ENCODE data around the gene TTLL3. TPM values are rescaled to one million over a fixed set of nuclear protein-coding genes. Genes with fewer than 3 reads are reported as not detected.
"Not testable (repeated sequence)": the region's sequence is repeated elsewhere in the genome, so short reads cannot be mapped to it uniquely, and the experiment has no call there.

Gene TTLL3
- total RNA-seq, 3 donors from 2014 or later (not counting 1 experiment from before 2014, with no cell fraction given): 133 to 137 (median 136) TPM

DNA sequence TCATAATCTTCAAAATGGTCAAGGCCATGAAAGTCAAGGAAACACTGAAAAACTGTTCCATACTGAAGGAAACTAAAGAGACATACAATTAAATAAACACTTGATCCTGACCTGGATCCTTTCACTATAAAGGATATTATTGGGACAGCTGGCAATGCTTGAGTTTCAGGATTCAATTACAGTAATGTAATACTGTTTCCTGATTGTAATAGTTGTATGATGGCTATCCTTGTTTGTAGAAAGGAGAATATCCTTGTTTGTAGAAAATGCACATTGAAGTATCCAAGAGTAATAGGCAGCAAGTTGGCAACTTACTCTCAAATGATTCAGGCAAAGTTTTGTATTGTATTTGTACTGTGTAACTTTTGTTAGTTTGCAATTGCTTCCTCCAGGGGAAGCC is 65.4 kb downstream of the TTLL3 start:
- no peaks in the 10 kb centered on the region for H3K36me3 ChIP-seq (ENCODE audit: control insufficient read depth, insufficient read depth, low read length)
- H3K4me1 Mint-ChIP-seq: no peaks in the 10 kb centered on the region
- no peaks in the 10 kb centered on the region for H3K27me3 Mint-ChIP-seq (ENCODE audit: low read depth in 2 of 2)
- no peak overlapping the region for H3K27ac Mint-ChIP-seq
- no peaks in the 10 kb centered on the region for H3K36me3 Mint-ChIP-seq
- no peak overlapping the region for H3K4me3 ChIP-seq (ENCODE audit: low read length)
- H3K9me3 ChIP-seq (ENCODE audit: control insufficient read depth, insufficient read depth, low read length): no peaks in the 10 kb centered on the region
- TF ChIP-seq, protein P1, sequence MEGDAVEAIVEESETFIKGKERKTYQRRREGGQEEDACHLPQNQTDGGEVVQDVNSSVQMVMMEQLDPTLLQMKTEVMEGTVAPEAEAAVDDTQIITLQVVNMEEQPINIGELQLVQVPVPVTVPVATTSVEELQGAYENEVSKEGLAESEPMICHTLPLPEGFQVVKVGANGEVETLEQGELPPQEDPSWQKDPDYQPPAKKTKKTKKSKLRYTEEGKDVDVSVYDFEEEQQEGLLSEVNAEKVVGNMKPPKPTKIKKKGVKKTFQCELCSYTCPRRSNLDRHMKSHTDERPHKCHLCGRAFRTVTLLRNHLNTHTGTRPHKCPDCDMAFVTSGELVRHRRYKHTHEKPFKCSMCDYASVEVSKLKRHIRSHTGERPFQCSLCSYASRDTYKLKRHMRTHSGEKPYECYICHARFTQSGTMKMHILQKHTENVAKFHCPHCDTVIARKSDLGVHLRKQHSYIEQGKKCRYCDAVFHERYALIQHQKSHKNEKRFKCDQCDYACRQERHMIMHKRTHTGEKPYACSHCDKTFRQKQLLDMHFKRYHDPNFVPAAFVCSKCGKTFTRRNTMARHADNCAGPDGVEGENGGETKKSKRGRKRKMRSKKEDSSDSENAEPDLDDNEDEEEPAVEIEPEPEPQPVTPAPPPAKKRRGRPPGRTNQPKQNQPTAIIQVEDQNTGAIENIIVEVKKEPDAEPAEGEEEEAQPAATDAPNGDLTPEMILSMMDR (IDR thresholded peaks at IDR 0.05): no peak
- ATAC-seq (no peak), DNase-seq (no peak)
- no peaks in the 10 kb centered on the region for H3K9me3 Mint-ChIP-seq
- no peak overlapping the region for H3K4me3 Mint-ChIP-seq
- H3K4me1 ChIP-seq (ENCODE audit: control insufficient read depth, insufficient read depth, low read length): no peaks in the 10 kb centered on the region
- intact Hi-C loops (cut with micrococcal nuclease): no loop called here
- no peak overlapping the region for H3K27ac ChIP-seq (ENCODE audit: low read length)
- no peaks in the 10 kb centered on the region for H3K27me3 ChIP-seq (ENCODE audit: control insufficient read depth, insufficient read depth, low read length)

DNA sequence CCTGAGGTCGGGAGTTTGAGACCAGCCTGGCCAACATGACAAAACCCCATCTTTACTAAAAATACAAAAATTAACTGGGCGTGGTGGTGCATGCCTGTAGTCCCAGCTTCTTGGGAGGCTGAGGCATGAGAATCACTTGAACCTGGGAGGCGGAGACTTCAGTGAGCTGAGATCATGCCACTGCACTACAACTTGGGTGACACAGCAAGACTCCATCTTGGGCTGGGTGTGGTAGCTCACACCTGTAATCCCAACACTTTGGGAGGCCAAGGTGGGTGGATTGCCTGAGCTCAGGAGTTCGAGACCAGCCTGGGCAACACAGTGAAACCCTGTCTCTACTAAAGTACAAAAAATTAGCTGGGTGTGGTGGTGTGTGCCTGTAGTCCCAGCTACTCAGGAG is 66.2 kb downstream of the TTLL3 start:
- H3K27me3 Mint-ChIP-seq (ENCODE audit: low read depth in 2 of 2); H3K27ac Mint-ChIP-seq; H3K9me3 ChIP-seq (ENCODE audit: control insufficient read depth, insufficient read depth, low read length); H3K4me3 Mint-ChIP-seq; H3K4me1 Mint-ChIP-seq; H3K4me1 ChIP-seq (ENCODE audit: control insufficient read depth, insufficient read depth, low read length); ATAC-seq; H3K27me3 ChIP-seq (ENCODE audit: control insufficient read depth, insufficient read depth, low read length); H3K9me3 Mint-ChIP-seq; H3K36me3 ChIP-seq (ENCODE audit: control insufficient read depth, insufficient read depth, low read length); DNase-seq; H3K27ac ChIP-seq (ENCODE audit: low read length); H3K4me3 ChIP-seq (ENCODE audit: low read length); intact Hi-C loops (cut with micrococcal nuclease); H3K36me3 Mint-ChIP-seq: not testable (repeated sequence)
- WGBS (ENCODE audit: insufficient coverage): 82% methylated on average over 3 of the region's 4 CpGs

DNA sequence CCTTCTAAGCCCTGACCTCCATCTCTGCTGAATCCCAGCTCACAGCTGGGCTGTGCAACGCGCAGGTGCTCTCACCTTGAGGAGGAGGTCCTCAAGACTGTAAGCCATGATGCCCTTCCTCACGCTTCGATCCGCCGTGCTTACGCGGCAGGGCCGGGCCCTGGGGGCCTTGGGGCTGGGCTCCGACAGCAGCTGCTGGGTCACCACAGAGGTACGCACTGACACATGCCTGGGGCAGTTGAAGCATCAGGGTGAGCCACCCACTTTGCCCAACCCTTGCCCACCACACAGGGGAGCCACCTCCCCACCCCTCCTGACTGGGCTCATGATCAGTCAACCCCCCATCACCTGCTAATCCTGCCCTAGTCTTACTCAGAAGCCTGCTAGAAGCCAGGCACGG is 66.9 kb downstream of the TTLL3 start:
- Mint-ChIP-seq H3K27me3 (ENCODE audit: low read depth in 2 of 2) (no peaks in the 10 kb centered on the region), H3K36me3 (no peaks in the 10 kb centered on the region), H3K27ac (no peak overlapping the region), H3K9me3 (no peaks in the 10 kb centered on the region), H3K4me1 (no peaks in the 10 kb centered on the region), H3K4me3 (no peak overlapping the region)
- Histone ChIP-seq H3K36me3 (ENCODE audit: control insufficient read depth, insufficient read depth, low read length) (no peaks in the 10 kb centered on the region), H3K9me3 (ENCODE audit: control insufficient read depth, insufficient read depth, low read length) (no peaks in the 10 kb centered on the region), H3K4me3 (ENCODE audit: low read length) (no peak overlapping the region), H3K27me3 (ENCODE audit: control insufficient read depth, insufficient read depth, low read length) (no peaks in the 10 kb centered on the region), H3K4me1 (ENCODE audit: control insufficient read depth, insufficient read depth, low read length) (no peaks in the 10 kb centered on the region), H3K27ac (ENCODE audit: low read length) (no peak overlapping the region)
- TF ChIP-seq, protein P1 (IDR thresholded peaks at IDR 0.05): no peak
- 89% methylated on average over 12 of the region's 12 CpGs for WGBS (ENCODE audit: insufficient coverage)
- intact Hi-C loops (cut with micrococcal nuclease): no loop called here
- ATAC-seq (no peak), DNase-seq (peak in 1 of 2 donors; percentile 27)

DNA sequence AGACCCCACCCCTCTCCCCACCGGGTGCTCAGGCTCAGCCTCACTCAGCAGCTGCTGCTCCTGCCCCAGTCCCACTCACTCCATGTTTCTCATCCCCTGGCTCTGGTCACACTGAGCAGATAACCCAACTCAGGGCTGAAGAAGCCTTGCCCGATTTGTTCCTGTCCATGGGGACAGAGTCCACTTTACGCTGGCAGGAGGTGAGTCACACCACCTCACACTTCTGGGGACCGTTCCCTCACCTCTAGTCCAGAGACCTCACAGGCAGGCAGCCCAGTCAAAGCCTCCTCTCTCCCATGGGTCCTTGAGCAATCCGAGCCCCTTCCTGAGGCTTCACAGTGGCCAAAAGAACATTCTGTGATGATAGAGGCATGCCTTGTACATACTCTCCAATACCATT is 68.6 kb downstream of the TTLL3 start:
- no peak overlapping the region for H3K27ac ChIP-seq (ENCODE audit: low read length)
- Mint-ChIP-seq H3K36me3 (no peaks in the 10 kb centered on the region), H3K27ac (no peak overlapping the region), H3K4me3 (no peak overlapping the region), H3K9me3 (no peaks in the 10 kb centered on the region), H3K4me1 (peaks cover 2 to 4% of the 10 kb centered on the region in 2 donors), H3K27me3 (ENCODE audit: low read depth in 2 of 2) (no peaks in the 10 kb centered on the region)
- DNase-seq (no peak), ATAC-seq (no peak)
- intact Hi-C loops (cut with micrococcal nuclease): no loop called here
- TF ChIP-seq, protein P1 (IDR thresholded peaks at IDR 0.05): no peak
- no peaks in the 10 kb centered on the region for H3K36me3 ChIP-seq (ENCODE audit: control insufficient read depth, insufficient read depth, low read length)
- H3K4me1 ChIP-seq (ENCODE audit: control insufficient read depth, insufficient read depth, low read length): no peaks in the 10 kb centered on the region
- H3K4me3 ChIP-seq (ENCODE audit: low read length): no peak overlapping the region
- 83% methylated on average over 5 of the region's 5 CpGs for WGBS (ENCODE audit: insufficient coverage)
- H3K9me3 ChIP-seq (ENCODE audit: control insufficient read depth, insufficient read depth, low read length): no peaks in the 10 kb centered on the region
- no peaks in the 10 kb centered on the region for H3K27me3 ChIP-seq (ENCODE audit: control insufficient read depth, insufficient read depth, low read length)
